DOHH2 (cell line): Measurements from ENCODE around the gene MICA.

Source experiments
- H3F3A ChIP-seq: fragments of 200-600 bp; sonication (generic), shearing (Covaris generic); 2 replicates; pipeline ENCODE4 v1.6.0; 2016; ENCODE audit warnings: antibody characterized with exemption, mild to moderate bottlenecking; ENCODE audit not compliant: control insufficient read depth, insufficient read depth
- H3K27ac ChIP-seq: fragments of 200-600 bp; sonication (generic); 2 replicates; pipeline ENCODE4 v1.5.1; 2014; ENCODE audit warnings: low read depth, mild to moderate bottlenecking, low read length, moderate library complexity
- H3K27me3 ChIP-seq: fragments of 200-600 bp; sonication (generic); 2 replicates; pipeline ENCODE4 v1.6.1; 2014; ENCODE audit warnings: mild to moderate bottlenecking, low read length, mixed read lengths; ENCODE audit not compliant: control insufficient read depth
- H3K36me3 ChIP-seq: fragments of 200-600 bp; sonication (generic); 2 replicates; pipeline ENCODE4 v1.6.1; 2014; ENCODE audit warnings: mild to moderate bottlenecking, low read length, moderate library complexity, mixed read lengths; ENCODE audit not compliant: control insufficient read depth
- H3K4me1 ChIP-seq: fragments of 200-600 bp; sonication (generic); 2 replicates; pipeline ENCODE4 v1.6.1; 2014; ENCODE audit warnings: mild to moderate bottlenecking, low read length, mixed read lengths; ENCODE audit not compliant: control insufficient read depth
- H3K4me2 ChIP-seq: fragments of 200-600 bp; sonication (generic); 2 replicates; pipeline ENCODE4 v1.6.0; 2014; ENCODE audit warnings: mild to moderate bottlenecking, low read length, moderate library complexity
- H3K4me3 ChIP-seq: fragments of 200-600 bp; sonication (generic); 2 replicates; pipeline ENCODE4 v1.5.1; 2014; ENCODE audit warnings: mild to moderate bottlenecking, low read length, mixed read lengths
- H3K79me2 ChIP-seq: fragments of 200-600 bp; sonication (generic); 2 replicates; pipeline ENCODE4 v1.6.1; 2014; ENCODE audit warnings: mild to moderate bottlenecking, low read length, mixed read lengths; ENCODE audit not compliant: control insufficient read depth
- H3K9me2 ChIP-seq: fragments of 200-600 bp; sonication (generic); replicated peaks from 2 replicates; pipeline ENCODE4 v1.6.1; 2014; ENCODE audit warnings: mild to moderate bottlenecking, low read length, mixed read lengths; ENCODE audit not compliant: control insufficient read depth
- H3K9me3 ChIP-seq: fragments of 200-600 bp; sonication (generic); 2 replicates; pipeline ENCODE4 v1.6.1; 2014; ENCODE audit warnings: antibody characterized with exemption, low read length, mixed read lengths; ENCODE audit not compliant: control insufficient read depth, insufficient read depth
- H4K20me1 ChIP-seq: fragments of 200-600 bp; sonication (generic); 2 replicates; pipeline ENCODE4 v1.6.0; 2014; ENCODE audit warnings: low read depth, mild to moderate bottlenecking, antibody characterized with exemption, low read length, moderate library complexity; ENCODE audit not compliant: control insufficient read depth, insufficient read depth
- CTCF ChIP-seq: fragments of 200-600 bp; sonication (generic); IDR thresholded peaks from one replicate; pipeline ENCODE4 v1.5.1; 2014; ENCODE audit warnings: antibody characterized with exemption, mild to moderate bottlenecking, low read depth, low read length; ENCODE audit not compliant: poor library complexity, severe bottlenecking
- EZH2phosphoT487 ChIP-seq: fragments of 200-600 bp; sonication (generic); IDR thresholded peaks from 2 replicates; pipeline ENCODE4 v1.6.1; 2017; ENCODE audit warnings: borderline replicate concordance, mild to moderate bottlenecking, antibody characterized with exemption, low read length, moderate library complexity, mixed read lengths

The MICA gene

DNA sequence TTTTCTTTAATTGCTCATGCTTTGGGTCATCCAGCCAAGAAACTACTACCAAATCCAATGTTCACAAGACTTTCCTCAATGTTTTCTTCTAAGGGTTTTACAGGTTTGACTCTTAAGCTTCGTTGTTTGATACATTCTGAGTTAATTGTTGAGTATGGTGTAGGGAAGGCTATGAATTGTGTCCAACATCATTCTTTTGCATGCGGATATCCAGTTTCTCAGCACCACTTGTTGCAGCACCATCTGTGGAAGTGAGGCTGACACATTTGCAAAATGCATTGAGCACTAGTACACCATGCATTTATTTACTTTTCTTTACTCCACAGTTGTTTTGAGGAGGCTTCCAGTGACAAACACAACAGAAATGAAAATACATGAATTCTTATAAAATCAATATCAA, 17.2 kb downstream of the MICA start:
- H3K9me3 ChIP-seq: peaks cover 3% of the 10 kb centered on the region; the same call in 1 of the 2 replicates
- H3K27me3 ChIP-seq: no peaks in the 10 kb centered on the region
- peaks cover 15% of the 10 kb centered on the region; the same call in 1 of the 2 replicates for H3F3A ChIP-seq
- H3K27ac ChIP-seq: no peak overlapping the region
- peaks cover 13% of the 10 kb centered on the region for H3K36me3 ChIP-seq
- no peaks in the 10 kb centered on the region for H4K20me1 ChIP-seq
- no peaks in the 10 kb centered on the region for H3K9me2 ChIP-seq
- H3K4me3 ChIP-seq: no peak overlapping the region
- no peak for TF ChIP-seq CTCF
- TF ChIP-seq EZH2phosphoT487: no peak
- no peaks in the 10 kb centered on the region for H3K79me2 ChIP-seq
- H3K4me1 ChIP-seq: peaks cover 37% of the 10 kb centered on the region
- H3K4me2 ChIP-seq: no peak overlapping the region

DNA sequence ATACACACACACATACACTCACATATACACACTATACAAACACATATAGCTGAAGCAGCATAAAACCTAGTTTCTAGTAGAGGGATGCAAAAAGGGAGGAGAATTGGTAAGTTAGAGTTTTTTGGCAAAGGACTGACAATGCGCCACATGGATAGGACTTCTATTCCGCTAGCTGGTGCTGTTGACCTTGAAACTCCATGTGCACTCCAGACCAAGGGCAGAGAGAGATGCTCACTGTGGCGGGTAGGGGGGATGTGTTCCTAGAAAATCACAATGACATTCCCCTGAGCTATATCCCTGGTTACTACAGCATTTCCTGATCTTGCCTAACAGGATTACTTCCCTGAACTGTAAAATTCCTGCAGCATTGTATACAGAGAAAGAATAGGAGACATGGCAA, 19.2 kb downstream of the MICA start:
- peak overlapping the region; percentile 52; the same call in 1 of the 2 replicates for H3K4me3 ChIP-seq
- H3K36me3 ChIP-seq: no peaks in the 10 kb centered on the region
- peaks cover 19% of the 10 kb centered on the region for H3F3A ChIP-seq
- no peaks in the 10 kb centered on the region for H4K20me1 ChIP-seq
- peaks cover 37% of the 10 kb centered on the region for H3K4me1 ChIP-seq
- H3K9me3 ChIP-seq: peaks cover 3% of the 10 kb centered on the region; the same call in 1 of the 2 replicates
- no peaks in the 10 kb centered on the region for H3K27me3 ChIP-seq
- TF ChIP-seq EZH2phosphoT487 (no peak), CTCF (no peak)
- H3K4me2 ChIP-seq: peak overlapping the region; percentile 61
- no peak overlapping the region for H3K27ac ChIP-seq
- no peaks in the 10 kb centered on the region for H3K79me2 ChIP-seq
- no peaks in the 10 kb centered on the region for H3K9me2 ChIP-seq

- H3K27me3 ChIP-seq: no peaks in the 10 kb centered on the region
- peak overlapping the region; percentile 61 for H3K4me2 ChIP-seq
- no peak for TF ChIP-seq EZH2phosphoT487
- TF ChIP-seq CTCF: no peak
- H3K9me3 ChIP-seq: peaks cover 3% of the 10 kb centered on the region; the same call in 1 of the 2 replicates
- H3K4me1 ChIP-seq: peaks cover 37% of the 10 kb centered on the region
- H3K27ac ChIP-seq: 0 out of 2 replicates have a peak overlapping the region, but pooled peaks have one; percentile 16
- no peaks in the 10 kb centered on the region for H3K79me2 ChIP-seq
- peak overlapping the region; percentile 52 for H3K4me3 ChIP-seq
- H3K9me2 ChIP-seq: no peaks in the 10 kb centered on the region
- peaks cover 19% of the 10 kb centered on the region for H3F3A ChIP-seq
- H3K36me3 ChIP-seq: no peaks in the 10 kb centered on the region
- no peaks in the 10 kb centered on the region for H4K20me1 ChIP-seq
Measured at GRCh38 chr6:31423550-31423949, 20.2 kb downstream of the MICA start.
